Spinal cord (tissue), 10 donors: ENCODE results near the gene PPP2R3B. TPM values are rescaled to one million over a fixed set of nuclear protein-coding genes. Genes with fewer than 3 reads are reported as not detected.
A peak's percentile ranks its signal among the peaks of the same experiment; 100 is the strongest.
"Not testable (repeated sequence)": the region's sequence is repeated elsewhere in the genome, so short reads cannot be mapped to it uniquely, and the experiment has no call there.

ENCODE experiments used
- DNase-seq, 6 donors: peaks; one replicate each; pipeline versions ENCODE4 v3.0.0 to v3.0.0-alpha.2; 2013 to 2015; ENCODE audit warnings: low spot score in 6 of 6, low read depth in 4 of 6
- H3K27ac ChIP-seq: one replicate; pipeline ENCODE4 v1.5.1; 2013; ENCODE audit warnings: low read depth, low read length, control low read depth
- H3K27me3 ChIP-seq: one replicate; pipeline ENCODE4 v1.6.1; 2013; ENCODE audit warnings: low read length; ENCODE audit not compliant: control insufficient read depth, insufficient read depth
- H3K36me3 ChIP-seq: one replicate; pipeline ENCODE4 v1.6.1; 2013; ENCODE audit warnings: low read length; ENCODE audit not compliant: control insufficient read depth, insufficient read depth
- H3K4me1 ChIP-seq: one replicate; pipeline ENCODE4 v1.6.1; 2013; ENCODE audit warnings: low read length; ENCODE audit not compliant: control insufficient read depth, insufficient read depth
- H3K4me3 ChIP-seq: one replicate; pipeline ENCODE4 v1.5.1; 2013; ENCODE audit warnings: low read depth, low read length, control low read depth
- H3K9me3 ChIP-seq: one replicate; pipeline ENCODE4 v1.6.1; 2013; ENCODE audit warnings: low read length; ENCODE audit not compliant: control insufficient read depth, insufficient read depth
- WGBS: methylation state at CpG from one replicate; pipeline ENCODE4 v1.1.5; 2013; ENCODE audit warnings: missing lambda C conversion rate; ENCODE audit not compliant: insufficient coverage; 5-methylcytosine and 5-hydroxymethylcytosine counted together
- polyA plus RNA-seq, 2 donors: library from polyadenylated mRNA; unstranded; fragments of 120-200 nt; gene quantifications; one replicate each; pipeline ENCODE4 v1.2.1, GENCODE V29; 2013; ENCODE audit not compliant: insufficient read length in 2 of 2
- total RNA-seq, 2 donors: library from RNA; depleted of rRNA in 1 of 2; stranded (reverse); fragments of 120-200 nt in 1 of 2; fragments of >200 nt in 1 of 2; gene quantifications; one replicate each; pipeline versions ENCODE4 v1.2.3 to v1.2.4, GENCODE V29; 2013 to 2014
- donor health status: healthy.

PPP2R3B gene
- total and polyA plus RNA-seq, 4 donors: 30.8 to 134 (median 75.3) TPM

DNA sequence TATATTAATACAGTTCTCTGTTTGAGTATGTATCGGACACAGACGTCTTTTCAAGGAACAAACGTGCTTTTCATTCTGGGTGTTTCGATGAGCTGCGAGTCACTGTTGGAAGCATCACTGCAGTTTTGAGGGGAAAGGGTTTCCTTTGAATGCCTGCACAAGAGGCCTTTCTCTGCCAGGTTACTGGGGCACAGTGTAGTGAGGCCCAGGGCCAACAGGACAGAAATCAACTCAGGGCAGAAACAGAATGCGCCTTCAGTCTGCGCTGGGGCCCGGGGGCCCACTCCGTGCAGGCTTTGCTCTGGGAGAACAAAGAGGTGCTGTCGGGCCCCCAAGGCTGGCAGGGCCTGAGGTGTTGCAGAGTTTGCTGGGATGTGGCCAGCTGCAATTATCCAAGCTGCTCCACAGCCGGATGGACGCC, 2.3 kb upstream of the PPP2R3B start:
- no peaks in the 10 kb centered on the region for H3K36me3 ChIP-seq
- 29% methylated on average over 12 of the region's 12 CpGs for WGBS
- H3K27ac ChIP-seq: peak overlapping the region; percentile 91
- no peak overlapping the region for H3K4me3 ChIP-seq
- H3K9me3 ChIP-seq: no peaks in the 10 kb centered on the region
- DNase-seq: peak; percentile 57 to 91 (median 70)
- peaks cover 52% of the 10 kb centered on the region for H3K4me1 ChIP-seq
- no peaks in the 10 kb centered on the region for H3K27me3 ChIP-seq

DNA sequence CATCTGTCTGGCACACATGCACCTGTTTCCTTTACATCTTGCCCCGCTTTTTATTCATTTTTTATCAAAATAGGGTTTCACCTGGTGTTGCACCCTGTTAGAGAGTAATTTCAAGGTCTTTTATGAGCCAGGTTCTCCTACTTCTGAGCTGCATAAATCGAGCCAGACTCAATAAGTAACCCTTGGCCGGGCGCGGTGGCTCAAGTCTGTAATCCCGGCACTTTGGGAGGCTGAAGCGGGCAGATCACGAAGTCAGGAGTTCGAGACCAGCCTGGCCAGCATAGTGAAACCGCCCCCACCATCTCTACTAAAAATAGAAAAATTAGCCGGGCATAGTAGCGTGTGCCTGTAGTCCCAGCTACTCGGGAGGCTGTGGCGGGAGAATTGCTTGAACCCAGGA, 1.0 kb upstream of the PPP2R3B start:
- DNase-seq: no peak
- H3K4me1 ChIP-seq: peaks cover 52% of the 10 kb centered on the region
- H3K4me3 ChIP-seq: no peak overlapping the region
- H3K36me3 ChIP-seq: peaks cover 3% of the 10 kb centered on the region
- WGBS: 73% methylated on average over 9 of the region's 14 CpGs
- peak overlapping the region; percentile 69 for H3K27ac ChIP-seq
- no peaks in the 10 kb centered on the region for H3K9me3 ChIP-seq
- H3K27me3 ChIP-seq: no peaks in the 10 kb centered on the region

DNA sequence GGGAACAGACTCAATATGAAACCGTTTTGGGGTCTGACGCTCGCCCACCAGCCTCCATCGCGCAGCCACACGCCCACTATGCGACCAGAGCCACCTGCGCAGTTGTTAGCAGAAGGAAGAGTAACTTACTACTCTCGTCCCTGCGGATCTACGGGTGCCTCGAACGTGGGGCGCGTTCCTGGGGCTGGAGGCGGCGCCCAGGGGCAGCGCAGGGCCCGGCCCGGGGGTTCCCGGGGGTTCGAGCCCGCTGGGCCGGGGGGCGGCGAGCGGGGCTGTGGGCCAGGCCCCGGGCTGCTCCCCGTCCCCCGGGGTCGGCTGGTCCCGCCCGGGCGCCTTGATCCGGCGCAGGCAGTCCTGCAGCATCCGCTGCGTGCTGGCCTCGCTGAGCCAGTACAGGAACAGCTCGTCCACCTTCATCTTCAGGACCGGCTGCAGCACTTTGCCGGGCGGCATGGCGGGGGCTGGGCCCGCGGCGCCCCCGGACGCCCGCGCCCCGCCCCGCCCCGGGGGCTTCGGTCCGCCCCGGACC, 404 bp downstream of the PPP2R3B start:
- under 1% methylated on average over 57 of the region's 57 CpGs for WGBS
- DNase-seq: no peak
- Histone ChIP-seq H3K27me3 (no peaks in the 10 kb centered on the region), H3K9me3 (no peaks in the 10 kb centered on the region), H3K4me3 (peak overlapping the region; percentile 93), H3K4me1 (peaks cover 42% of the 10 kb centered on the region), H3K36me3 (peaks cover 3% of the 10 kb centered on the region), H3K27ac (no peak overlapping the region)

DNA sequence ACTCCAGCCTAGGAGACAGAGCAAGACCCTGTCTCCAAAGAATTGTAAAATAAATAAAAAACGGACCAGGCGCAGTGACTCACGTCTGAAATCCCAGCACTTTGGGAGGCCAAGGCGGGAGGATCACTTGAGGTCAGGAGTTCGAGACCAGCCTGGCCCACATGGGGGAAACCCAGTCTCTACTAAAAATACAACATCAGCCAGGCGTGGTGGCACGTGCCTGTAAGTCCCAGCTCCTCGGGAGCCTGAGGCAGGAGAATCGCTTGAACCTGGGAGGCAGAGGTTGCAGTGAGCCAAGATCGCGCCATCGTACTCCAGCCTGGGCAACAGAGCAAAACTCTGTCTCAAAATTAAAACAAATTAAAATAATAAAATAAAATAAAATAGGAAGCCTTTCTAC, 971 bp downstream of the PPP2R3B start:
- H3K27ac ChIP-seq, H3K9me3 ChIP-seq, H3K4me3 ChIP-seq, H3K36me3 ChIP-seq, DNase-seq, H3K27me3 ChIP-seq: not testable (repeated sequence)
- 70% methylated on average over 5 of the region's 12 CpGs for WGBS
- peaks cover 39% of the 10 kb centered on the region for H3K4me1 ChIP-seq

DNA sequence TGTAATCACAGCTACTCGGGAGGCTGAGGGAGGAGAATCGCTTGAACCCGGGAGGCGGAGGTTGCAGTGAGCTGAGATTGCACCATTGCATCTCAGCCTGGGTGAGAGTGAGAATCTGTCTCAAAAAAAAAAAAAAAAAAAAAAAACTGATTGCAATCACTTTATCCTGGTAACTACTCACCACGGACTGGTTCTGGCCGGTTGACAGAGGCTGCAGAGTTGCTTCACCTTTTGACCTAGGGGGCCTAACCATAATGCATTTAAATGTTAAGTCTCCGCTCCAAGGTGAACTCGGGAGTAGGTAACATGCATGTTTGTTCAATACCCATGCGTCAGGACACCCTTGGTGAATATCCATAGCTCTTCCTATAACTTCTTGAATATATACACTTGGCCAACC, 1.8 kb downstream of the PPP2R3B start:
- Histone ChIP-seq H3K4me3 (no peak overlapping the region), H3K4me1 (peaks cover 30% of the 10 kb centered on the region)
- 94% methylated on average over 5 of the region's 9 CpGs for WGBS

DNA sequence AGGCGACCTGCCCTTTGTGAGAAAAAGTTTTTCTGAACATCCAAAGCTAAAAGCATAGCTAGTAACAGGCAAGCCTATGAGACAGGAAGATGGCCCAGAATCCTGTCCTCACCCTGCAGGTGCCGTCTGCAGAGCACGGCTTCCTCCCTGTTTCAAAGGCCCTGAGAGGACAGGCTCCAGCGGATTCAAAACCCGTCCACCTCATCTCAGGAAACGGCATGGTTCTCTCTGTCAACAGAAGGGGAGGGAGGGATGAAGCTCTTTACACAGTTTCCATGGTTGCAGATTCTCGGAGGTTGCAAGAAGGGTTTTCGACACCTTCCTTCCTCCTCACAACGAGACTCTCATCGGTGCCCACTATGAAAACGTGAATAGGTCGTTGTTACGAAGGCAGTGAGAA, 8.3 kb downstream of the PPP2R3B start:
- Histone ChIP-seq H3K4me1 (peaks cover 15% of the 10 kb centered on the region), H3K27ac (no peak overlapping the region), H3K4me3 (no peak overlapping the region), H3K9me3 (no peaks in the 10 kb centered on the region), H3K36me3 (peaks cover 3% of the 10 kb centered on the region), H3K27me3 (peaks cover 18% of the 10 kb centered on the region)
- WGBS: 91% methylated on average over 8 of the region's 13 CpGs
- no peak for DNase-seq

More for the DNA sequence above, 1.8 kb downstream of the PPP2R3B start:
- Histone ChIP-seq H3K27ac (no peak overlapping the region), H3K36me3 (peaks cover 3% of the 10 kb centered on the region), H3K9me3 (no peaks in the 10 kb centered on the region), H3K27me3 (no peaks in the 10 kb centered on the region)
- DNase-seq: no peak

DNA sequence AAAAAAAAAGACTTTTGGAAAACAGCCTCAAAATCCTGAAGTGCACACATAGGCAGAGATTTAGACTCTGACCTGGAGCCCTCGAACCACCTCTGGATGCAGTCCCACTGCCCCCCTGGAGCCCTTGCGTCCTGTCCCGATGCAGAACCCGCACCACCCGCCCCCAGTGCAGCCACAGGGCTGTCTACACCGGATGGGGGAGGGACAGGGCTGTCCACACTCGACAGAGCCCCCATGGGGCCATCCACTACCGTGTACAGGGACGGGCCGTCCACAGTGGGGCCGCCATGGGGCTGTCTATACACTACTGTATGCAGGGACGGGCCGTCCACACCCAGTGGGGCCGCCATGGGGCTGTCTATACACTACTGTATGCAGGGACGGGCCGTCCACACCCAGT, 10.5 kb downstream of the PPP2R3B start:
- DNase-seq, H3K9me3 ChIP-seq, H3K36me3 ChIP-seq, H3K4me3 ChIP-seq, H3K27ac ChIP-seq: not testable (repeated sequence)
- peaks cover 31% of the 10 kb centered on the region for H3K4me1 ChIP-seq
- 91% methylated on average over 5 of the region's 16 CpGs for WGBS
- H3K27me3 ChIP-seq: peaks cover 35% of the 10 kb centered on the region

DNA sequence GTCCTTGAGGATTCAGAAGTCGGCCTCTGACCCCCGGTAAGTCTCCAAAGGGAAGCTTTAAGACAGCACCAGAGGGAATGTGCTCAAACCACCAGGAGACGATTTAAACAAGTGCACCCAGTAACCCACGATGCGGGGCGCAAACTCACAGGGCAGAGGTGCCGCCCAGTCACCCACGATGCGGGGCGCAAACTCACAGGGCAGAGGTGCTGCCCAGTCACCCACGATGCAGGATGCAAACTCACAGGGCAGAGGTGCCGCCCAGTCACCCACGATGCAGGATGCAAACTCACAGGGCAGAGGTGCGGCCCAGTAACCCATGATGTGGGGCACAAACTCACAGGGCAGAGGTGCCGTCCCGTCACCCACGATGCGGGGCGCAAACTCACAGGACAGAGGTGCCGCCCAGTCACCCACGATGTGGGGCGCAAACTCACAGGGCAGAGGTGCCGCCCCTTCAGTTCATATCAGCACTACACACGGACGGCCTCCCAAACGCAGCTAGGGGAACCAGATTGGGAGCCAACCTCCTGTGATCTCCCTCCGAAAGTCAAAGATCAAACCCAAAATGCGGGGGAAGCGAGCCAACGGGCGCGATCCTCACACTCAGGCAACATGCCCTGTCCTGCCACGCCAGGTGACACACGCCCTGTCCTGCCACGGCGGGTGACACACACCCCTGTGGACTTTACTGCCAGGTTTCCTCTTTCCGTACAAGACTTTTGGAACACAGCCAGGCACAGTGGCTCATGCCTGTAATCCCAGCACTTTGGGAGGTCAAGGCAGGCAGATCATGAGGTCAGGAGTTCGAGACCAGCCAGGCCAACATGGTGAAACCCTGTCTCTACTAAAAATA, 11.3 kb downstream of the PPP2R3B start:
- no peak overlapping the region for H3K27ac ChIP-seq
- H3K9me3 ChIP-seq: no peaks in the 10 kb centered on the region
- DNase-seq: no peak
- peaks cover 12% of the 10 kb centered on the region for H3K36me3 ChIP-seq
- H3K27me3 ChIP-seq: peaks cover 35% of the 10 kb centered on the region
- WGBS: 85% methylated on average over 36 of the region's 38 CpGs
- no peak overlapping the region for H3K4me3 ChIP-seq
- peaks cover 39% of the 10 kb centered on the region for H3K4me1 ChIP-seq

DNA sequence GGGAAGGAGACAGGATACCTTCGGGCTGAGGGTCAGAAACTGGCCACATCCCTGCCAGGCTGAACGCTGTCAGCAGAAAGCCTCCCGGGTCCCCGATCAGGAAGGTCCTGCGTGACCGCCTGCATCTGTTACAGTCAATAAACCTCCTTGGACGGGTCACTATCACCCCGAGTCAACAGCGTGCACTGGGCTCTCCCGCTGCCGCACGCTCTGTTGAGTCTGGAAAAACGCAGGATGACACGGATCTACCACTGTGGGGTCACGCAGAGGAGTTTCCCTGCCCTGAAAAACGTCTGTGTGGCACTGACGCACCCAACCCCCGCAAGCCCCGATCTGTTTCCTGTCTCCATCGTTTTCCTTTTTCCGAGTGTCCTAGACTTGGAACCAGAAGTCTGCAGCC, 12.1 kb downstream of the PPP2R3B start:
- Histone ChIP-seq H3K36me3 (peaks cover 18% of the 10 kb centered on the region), H3K4me1 (peaks cover 48% of the 10 kb centered on the region), H3K27me3 (peaks cover 35% of the 10 kb centered on the region), H3K9me3 (no peaks in the 10 kb centered on the region), H3K4me3 (no peak overlapping the region), H3K27ac (no peak overlapping the region)
- WGBS: 5% methylated on average over 21 of the region's 21 CpGs
- no peak for DNase-seq
